ENCODE results near the gene SLC16A2.

The SLC16A2 gene

DNA sequence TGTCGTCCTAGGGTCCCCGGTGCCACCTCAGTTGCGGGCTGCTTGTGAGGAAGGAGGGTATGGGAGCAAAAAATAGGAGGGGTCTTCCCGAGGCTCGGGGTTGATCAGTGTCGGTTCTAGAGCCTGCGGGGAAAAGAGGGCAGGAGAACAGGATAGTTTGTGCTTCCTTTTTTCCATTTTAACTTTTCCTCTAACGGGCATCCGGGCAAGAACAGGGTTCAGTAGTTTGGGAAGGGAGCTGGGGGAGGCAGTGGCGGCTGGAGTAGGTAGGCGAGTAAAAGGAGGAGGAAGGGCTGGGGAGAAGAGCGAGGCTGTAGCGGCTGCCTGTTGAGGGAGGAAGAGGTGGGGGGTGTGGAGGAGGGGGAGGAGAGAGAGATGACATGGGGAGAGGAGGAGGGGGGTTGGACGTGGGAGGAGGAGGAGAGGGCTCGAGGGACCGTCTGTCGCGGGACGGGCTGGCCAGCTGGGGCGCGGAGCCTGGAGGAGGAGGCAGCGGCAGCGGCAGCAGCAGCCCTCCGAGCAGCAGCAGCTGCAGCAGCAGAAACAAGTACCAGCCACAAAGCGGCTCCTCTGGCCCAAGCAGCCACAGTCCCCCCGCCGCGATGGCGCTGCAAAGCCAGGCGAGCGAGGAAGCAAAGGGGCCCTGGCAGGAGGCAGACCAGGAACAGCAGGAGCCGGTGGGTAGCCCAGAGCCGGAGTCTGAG is at the start of gene SLC16A2:
SLC16A2 (plus strand) TSS at position 458 of the 704 bp plus-strand sequence; CDS start at position 603, 145 bp downstream.
- peak in 1 of 4 experiments; percentile 6 for DNase-seq

DNA sequence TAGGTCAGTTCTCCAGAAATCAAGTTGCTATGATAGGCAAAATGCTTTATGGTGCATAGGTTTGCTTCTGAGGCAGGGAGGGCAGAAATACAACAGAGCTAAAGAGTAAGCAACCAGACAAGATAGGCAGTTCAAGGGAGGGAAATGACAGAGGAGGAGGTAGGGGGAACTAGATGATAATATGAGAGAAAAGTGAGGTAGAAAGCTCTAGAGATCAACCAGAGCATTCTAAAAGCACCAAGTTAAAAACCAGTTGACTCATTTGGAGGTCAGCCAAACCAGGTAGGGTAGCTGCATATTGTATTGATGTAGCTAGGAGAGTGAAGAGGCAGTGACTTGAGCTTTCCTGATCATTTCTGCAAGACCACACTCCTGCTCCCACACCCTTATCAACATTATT is 49.0 kb upstream of the SLC16A2 start:
- no peak for DNase-seq

DNA sequence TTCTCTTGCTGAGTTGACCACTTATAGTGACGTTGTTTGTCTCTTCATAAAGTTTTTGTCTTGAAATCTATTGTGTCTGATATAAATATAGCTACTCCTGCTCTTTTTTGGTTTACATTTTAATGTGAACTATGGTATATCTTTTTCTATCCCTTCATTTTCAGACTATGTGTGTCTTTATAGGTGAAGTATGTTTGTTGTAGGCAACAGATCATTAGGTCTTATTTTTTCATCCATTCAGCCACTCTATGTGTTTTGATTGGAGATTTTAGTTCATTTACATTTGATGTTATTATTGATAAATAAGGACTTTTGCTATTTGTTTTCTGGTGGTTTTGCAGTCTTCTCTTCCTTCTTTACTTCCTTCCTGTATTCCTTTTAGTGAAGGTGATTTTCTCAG is 44.0 kb upstream of the SLC16A2 start:
- no peak for DNase-seq

DNA sequence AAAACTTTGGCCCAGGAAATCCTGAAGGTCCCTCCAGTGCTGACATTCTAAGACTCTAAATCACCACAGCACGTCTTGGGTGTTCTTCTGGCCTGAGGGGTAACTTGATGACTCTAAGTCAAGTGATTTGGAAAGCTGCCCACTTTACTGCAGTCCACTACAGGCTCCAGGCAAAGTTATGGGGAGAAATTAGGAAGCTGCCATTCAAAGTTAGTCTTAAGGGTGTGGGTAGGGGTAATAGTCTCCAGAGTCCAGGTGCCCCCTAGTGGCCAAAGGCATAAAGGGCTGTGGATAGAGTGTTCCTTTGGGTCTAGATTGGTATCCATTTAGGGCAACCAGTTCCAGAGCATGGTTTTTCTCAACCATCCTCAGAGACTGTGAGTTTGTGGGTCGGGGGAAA is 38.7 kb upstream of the SLC16A2 start:
- DNase-seq = peak; percentile 1 to 34 (median 14)

DNA sequence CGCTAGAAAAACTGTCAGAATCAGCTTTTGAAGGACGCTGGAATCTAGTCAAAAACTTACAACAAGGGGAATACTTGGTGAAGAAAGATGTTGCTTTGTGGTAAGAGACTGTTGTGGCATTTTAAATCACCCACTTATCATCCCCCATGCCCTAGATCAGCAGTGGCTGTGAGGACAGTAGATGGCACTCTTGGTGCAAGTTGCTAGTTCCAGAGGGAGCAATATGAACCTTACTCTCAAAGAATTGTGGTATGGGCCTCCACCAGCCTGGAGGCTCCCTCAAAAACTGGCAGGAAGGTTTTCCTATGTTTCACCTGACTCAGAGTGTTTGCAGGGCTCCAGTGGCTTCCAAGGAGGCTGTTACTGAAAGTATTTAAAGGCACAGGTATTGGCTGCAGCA is 37.7 kb upstream of the SLC16A2 start:
- no peak for DNase-seq

DNA sequence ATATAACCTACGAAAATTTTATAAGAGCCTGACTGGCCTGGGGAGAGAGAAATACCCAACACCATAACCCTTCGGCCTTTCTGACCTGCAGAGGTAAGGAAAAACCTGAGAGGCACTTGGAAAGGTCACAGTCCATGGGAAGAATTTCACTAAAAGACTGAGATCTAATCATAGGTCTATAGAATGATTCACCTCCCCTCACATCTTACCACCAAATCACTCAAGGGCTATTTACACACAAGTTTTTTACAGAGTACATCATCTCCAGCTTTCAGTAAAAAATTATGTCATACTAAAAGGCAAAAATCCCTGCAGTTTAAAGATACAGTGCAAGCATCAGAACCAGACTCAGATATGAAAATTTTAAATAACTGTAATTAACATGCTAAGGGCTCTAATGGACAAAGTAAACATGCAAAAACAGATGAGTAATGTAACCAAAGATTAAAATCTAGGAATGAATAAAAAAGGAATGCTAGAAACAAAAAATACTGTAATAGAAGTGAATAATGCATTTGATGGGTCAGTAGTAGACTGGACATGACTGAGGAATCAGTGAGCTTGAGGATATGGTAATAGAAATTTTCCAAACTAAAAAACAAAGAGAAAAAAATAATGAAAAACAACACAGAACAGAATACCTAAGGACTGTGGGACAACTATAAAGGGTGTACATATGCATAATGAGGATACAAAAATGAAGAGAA is 32.1 kb upstream of the SLC16A2 start:
- DNase-seq = no peak

DNA sequence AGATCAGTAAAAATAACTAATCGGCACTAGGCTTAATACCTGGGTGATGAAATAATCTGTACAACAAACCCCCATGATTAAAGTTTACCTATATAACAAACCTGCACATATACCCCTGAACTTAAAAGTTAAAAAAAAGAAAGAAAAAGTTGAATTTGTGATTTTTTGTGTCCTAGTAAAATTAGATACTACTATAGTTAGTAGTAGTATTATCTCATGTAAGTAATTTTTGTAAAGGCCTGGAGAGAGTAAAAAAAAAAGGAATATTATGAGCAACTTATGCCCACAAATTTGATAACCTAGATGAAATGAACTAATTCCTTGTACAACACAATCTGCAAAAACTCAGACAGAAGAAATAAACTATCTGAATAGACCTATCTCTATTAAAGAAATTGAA is 25.7 kb upstream of the SLC16A2 start:
- DNase-seq = no peak

DNA sequence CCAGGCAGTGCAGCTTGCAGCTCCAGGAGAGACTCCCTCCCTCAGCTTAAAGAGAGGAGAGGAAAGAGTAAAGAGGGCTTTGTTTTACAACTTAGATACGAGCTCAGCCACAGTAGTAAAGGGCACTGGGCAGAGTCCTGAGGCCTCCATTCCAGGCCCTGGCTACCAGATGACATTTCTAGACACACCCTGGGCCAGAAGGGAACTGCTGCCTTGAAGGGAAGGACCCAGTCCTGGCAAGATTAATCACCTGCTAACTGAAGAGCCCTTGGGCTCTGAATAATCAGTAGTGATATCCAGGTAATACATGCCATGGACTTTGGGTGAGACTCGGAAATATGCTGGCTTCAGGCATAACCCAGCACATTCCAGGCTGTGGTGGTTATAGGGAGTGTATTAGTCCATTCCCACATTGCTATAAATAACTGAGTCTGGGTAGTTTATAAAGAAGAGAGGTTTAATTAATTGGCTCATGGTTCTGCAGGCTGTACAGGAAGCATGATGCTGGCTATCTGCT is 15.3 kb upstream of the SLC16A2 start:
- DNase-seq = no peak

DNA sequence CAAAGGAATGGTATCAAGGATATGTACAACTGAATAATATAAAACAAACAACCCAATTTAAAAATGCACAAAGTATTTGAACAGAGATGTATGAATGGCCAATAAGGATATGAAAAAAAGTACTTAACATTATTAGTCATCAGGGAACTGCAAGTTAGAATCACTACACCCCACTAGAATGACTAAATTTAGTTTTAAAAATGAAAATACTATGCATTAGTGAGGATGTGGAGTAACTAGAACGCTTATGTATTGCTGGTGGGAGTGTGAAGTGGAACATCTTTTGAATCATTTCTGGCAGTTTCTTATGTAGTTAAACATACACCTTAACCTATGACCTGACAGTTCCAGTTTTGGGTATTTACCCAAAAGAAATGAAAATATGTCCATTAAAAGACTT is 13.0 kb upstream of the SLC16A2 start:
- DNase-seq = no peak

DNA sequence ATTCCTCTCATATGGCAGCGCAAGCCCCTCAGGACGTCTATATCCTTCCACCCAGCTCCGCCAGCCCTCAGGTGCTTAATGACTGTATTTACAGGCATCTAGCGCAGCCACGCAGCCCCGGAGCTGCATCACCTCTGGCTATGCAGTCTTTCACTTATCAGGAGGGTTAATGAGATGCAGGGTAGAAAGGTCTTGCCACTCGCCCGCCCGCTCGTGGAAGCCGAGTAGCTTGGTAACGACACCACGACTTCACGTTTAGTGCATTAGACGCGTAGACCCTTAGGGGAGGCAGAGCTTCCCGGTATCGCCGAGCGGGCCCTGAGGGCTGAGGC is 1.5 kb upstream of the SLC16A2 start:
- peak in 1 of 4 experiments; percentile 11 for DNase-seq

DNA sequence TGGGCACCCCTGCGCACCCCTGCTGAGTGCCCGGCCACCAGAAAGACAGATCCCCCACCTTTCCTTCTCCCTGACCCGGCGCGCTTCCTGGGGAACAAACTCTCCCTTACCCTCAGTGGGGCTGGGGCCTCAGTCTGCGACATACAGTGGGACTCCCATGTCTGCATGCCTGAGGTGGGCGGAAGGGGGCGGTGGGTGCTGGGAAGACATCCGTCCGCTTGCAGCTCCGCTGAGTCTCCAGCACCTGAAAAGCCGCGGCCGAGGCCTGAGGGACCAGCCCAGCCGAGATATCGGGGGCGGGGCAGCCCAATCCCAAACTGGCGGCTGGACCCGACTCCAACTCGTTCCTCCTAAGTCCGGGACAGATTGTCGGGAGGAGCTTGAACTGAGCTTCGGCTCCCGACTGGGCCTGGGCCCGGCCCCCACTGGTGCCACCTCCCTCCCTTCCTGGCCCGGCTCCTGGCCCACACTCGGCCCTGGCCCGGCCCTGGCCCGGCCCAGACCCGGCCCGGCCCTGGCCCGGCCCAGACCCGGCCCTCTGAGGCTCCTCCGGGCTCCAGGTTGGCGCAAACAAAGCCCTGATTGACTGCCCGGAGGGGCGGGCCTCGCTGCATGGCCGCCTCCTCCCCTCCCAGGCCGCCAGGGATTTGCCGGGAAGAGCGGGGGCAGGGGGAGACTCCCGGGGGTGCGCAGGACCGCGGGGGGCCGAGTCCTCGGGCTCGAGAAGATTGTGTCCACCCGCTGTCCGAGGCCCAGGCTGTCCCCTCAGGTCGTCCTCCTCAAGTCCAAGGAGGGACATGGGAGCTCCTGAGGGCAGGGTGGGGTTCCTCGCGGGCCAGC is 877 bp upstream of the SLC16A2 start:
- peak in 2 of 4 experiments; percentile 2 to 15 for DNase-seq

DNA sequence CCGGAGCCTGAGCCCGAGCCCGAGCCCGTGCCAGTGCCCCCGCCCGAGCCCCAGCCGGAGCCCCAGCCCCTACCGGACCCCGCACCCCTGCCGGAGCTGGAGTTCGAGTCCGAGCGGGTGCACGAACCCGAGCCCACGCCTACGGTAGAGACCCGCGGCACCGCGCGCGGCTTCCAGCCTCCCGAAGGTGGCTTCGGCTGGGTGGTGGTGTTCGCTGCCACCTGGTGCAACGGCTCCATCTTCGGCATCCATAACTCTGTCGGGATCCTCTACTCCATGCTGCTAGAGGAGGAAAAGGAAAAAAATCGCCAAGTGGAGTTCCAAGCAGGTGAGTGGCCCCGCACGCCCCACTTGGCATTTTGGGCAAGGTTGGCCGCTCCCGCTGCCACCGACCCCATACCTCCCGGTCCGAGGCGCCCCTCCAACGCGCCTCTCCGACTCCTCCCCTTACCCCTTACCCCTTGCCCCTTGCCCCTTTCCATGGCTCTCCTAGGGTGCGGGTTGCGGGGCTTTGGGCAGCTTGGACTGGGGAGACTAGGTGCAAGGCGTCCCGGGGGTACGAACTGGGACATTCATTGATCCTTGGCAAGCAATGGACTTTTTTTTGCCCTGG is 553 bp downstream of the SLC16A2 start:
- no peak for DNase-seq

DNA sequence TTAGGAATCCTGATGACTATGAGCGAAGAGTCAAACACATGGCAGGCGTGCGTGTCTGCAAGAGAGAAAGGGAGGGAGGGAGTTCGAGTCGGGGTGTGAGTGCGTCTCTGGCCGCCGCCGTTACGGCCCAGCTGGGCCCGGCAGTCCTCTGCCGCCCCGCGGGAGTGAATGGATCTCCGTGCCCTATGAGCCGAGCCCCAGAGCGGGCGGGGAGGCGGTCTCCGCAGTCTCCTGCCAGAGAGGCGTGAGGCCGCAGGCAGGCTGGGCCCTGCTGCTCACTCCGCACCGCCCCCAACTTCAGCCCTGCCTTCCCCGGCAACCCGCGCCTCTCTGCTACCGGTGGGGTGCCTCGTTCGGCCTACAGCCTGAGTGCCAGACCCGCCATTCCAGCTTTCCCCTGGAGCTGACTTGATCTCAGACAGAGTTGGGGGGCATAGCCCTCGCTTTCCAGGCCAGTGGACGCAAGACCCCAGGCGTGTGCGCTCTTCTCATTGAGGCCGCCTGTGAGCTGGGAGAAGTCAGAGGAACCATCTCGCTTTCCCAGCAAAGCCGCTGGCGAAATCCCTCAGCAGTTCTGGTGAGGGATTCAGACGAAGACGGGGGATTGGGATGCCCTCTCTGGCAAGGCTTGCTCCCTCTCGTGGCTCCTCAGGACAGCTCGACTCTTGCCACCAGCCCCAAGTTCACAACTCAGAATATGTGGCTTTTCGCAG is 1.4 kb downstream of the SLC16A2 start:
- peak in 2 of 4 experiments; percentile 0 to 14 for DNase-seq

DNA sequence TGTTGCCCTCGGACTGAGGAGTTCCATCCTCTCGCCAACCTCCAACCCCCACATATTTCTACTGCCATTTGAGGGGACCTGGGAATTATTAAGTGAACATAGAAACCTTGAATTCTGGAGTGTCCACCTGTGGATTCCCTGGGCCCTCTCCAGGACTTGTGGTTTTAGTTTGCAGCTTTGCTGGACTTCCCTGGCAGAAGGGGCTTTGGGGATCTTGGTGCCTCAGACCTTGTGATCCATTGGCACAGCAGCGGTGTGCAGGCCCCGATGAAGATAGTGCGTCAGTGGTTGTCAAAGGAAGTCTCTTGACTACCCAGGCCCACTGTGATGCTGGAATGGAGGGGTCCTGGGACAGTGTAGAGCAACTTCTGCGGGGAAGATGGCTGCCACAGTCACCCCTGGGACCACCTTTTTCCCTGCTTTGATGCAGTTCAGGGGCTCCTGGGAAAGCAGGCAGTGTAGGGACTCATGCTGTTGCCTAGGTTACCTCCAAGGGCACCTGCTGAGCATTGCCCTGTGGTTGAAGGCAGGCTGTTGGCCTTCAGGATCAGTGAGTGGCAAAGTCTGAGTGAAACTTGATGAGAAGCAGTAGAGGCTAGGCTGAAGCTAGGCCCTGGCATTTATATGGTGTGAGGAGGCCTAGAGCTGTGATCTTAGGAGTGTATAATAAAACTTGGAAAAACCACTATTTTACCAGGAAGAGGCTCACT is 2.2 kb downstream of the SLC16A2 start:
- DNase-seq = no peak

DNA sequence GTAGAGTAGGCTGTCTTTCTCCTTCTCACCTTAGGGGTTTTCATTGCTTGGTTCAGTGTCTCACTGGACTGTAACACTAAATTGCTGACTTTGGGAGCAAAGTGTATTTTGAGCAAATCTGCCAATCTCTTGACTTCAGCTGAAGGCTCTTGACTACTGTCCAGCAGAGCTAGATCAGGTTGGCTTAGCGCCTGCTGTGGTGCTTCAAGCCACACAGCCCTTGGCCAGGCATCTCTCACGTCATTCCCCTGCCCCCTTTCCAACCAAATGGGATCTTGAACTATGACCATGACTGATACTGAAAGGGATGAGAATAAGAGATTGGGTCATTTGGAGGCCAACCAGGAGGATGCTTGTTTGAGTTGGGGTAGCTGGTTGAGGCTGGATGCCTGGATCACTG is 4.8 kb downstream of the SLC16A2 start:
- DNase-seq = no peak

DNA sequence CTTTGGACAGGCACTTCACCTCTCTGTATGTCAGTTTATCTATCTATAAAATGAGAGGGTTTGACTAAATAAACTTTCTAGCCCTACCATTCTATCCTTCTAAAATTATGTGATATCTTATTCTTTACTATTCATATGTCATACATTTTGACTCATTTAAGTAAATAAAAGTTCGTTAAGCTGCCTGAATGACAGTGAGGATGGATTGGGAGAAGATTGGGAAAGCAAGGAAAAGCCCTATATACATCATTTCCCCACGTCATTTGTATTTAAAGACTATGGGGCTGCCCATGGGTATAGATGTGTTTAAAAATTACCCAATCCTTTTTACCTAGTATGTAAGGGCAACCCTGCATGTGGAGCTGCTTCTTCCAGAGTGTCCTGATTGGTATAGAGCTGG is 5.3 kb downstream of the SLC16A2 start:
- no peak for DNase-seq

DNA sequence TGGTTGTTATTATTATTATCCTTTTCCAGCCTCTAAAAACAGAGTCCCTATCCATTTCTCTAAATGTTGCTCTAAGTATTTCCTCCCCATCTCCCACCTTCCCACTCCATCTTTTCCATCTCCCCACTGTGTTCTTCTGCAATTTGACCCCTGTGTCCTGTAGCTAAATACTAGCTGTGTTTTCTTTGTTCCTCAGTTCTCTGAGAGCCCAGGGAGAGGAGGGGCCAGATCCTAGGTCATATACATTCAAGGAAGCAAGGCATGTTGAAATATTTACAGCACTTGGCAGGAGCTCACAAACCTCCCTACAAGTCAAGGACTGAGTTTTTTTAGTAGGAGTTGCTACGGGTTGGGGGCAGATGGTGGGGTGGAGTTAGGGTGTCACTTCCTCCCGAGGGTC is 10.5 kb downstream of the SLC16A2 start:
- no peak for DNase-seq

DNA sequence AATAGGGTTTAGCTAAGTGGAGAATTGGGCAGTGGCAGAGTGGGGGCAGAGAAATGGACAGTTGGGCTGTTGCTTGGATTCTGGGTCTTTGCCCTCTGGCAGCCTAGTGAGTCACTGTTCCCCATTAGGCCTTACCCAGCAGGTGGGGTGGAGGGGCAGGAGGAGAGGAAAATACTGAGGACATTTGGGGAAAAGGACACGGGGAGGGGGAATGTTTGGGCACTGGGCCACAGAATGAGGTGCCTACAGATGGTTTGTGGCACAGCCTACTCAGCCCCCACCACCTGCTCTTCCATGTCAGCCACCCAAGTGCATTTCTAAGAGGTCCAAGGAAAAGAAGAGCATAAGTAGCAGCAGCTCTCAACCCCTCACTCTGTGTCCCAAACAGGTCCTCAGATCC is 13.0 kb downstream of the SLC16A2 start:
- DNase-seq = no peak

DNA sequence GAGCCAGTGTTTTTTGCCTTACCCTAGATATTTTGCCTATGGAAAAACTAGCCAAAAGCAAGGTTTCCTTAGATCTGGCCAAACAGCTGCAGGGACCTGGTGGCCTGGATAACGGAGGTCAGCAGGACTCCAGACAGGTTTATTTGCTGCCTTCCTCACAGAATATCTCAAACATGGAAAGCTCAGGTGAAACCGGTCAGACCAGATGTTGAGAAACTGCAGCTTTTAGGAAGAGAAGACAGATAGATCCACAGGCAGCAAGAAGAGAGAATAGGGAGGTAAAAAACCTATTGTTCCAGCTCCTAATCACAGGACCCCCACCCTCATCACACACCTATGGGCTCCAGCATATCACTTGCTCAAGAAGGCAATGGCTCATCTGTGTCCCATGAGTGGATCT is 16.2 kb downstream of the SLC16A2 start:
- no peak for DNase-seq

DNA sequence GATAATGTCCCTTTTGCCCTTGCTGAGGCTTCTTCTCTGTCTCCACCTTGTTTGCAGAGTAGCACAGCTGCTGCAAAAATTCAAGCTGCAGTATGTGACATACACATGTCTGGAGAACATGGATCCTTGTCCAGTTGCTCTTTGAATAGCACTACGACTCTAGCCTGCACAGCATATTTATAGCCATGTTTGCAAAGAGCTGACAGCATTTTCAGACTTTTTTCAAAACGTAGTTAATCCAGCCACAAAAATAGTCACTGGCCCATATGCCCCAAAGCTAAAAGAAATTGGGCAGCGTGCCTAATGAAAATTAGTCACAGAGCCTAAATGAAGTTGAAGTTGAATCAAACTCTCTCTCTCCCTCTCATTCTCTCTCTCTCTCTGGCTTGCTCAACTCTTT is 17.5 kb downstream of the SLC16A2 start:
- DNase-seq = no peak

DNA sequence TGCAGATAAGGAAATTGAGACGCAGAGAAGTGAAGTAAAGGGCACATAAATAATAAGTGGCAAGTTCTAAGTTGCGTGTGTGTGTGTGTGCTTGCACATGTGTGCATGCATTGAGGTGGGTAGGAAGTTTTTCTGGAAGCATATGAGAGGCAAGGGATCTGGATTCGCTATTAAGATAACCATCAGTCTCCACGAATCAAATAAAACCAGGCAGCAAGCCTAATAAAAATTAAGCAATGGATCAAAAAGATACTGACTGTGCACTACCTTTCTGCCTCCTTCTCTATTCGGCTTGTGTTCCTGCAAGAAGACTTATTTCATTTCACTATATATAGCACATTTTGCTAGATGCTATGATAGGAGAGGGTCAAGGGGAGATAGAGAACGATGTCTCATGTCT is 23.8 kb downstream of the SLC16A2 start:
- DNase-seq = no peak

DNA sequence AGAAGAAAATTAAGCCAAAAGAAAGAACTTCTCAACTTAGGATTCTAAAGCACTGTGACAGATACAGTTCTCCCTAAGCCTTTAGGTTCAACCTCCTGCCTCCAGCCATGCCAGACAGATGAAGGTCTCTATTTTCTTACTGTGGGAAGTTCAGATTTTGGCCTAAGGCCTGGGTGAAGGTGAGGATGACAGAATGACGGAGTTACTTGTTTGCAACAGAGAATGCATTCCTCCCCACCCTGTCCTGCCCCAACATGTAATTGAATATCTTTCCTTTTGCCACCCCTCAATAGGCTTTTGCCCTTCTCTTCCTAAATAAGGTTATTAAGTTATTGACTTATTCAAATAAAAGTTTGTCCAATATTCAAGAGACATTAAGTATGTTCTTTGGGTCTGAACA is 25.6 kb downstream of the SLC16A2 start:
- DNase-seq = no peak

Measured in activated naive CD4-positive, alpha-beta T cell (primary cell).